Epithelial cell of esophagus (primary cell): ENCODE results near the gene ZBTB16.

ENCODE experiments used
- DNase-seq: peaks from one replicate; pipeline ENCODE4 v3.0.0; 2010; ENCODE audit warnings: low read depth
- H3K4me3 ChIP-seq: 2 replicates; pipeline ENCODE4 v1.5.1; 2011; ENCODE audit warnings: mild to moderate bottlenecking, low read length, control low read depth
- TF ChIP-seq, protein P1 (sequence below): IDR thresholded peaks from 2 replicates; pipeline ENCODE4 v1.5.1; 2011; ENCODE audit warnings: low read depth, mild to moderate bottlenecking, low read length, control low read depth, inconsistent platforms; ENCODE audit not compliant: insufficient read depth; ENCODE audit errors: missing control alignments

Gene ZBTB16

DNA sequence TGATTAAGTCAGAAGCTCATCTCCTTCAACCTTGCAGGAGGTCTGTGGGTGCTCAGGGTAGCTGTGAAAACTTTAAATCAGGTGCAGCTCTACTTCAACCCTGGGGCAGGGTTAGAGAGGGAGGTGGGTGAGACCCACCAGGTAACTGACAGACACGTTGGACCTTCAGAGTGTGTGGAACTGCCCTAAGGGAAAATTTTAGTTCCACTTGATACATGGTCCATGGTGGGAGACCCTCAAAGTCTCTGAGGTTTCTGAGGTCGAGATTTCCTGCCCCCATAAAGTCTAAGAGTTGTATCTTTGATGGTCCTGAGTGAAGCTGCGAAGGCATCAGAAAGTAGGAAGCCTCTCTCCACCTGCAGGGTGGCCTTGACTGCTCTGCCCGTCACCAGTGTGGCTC, 212.8 kb downstream of the ZBTB16 start:
- no peak overlapping the region for H3K4me3 ChIP-seq
- no peak for DNase-seq
- TF ChIP-seq, protein P1, sequence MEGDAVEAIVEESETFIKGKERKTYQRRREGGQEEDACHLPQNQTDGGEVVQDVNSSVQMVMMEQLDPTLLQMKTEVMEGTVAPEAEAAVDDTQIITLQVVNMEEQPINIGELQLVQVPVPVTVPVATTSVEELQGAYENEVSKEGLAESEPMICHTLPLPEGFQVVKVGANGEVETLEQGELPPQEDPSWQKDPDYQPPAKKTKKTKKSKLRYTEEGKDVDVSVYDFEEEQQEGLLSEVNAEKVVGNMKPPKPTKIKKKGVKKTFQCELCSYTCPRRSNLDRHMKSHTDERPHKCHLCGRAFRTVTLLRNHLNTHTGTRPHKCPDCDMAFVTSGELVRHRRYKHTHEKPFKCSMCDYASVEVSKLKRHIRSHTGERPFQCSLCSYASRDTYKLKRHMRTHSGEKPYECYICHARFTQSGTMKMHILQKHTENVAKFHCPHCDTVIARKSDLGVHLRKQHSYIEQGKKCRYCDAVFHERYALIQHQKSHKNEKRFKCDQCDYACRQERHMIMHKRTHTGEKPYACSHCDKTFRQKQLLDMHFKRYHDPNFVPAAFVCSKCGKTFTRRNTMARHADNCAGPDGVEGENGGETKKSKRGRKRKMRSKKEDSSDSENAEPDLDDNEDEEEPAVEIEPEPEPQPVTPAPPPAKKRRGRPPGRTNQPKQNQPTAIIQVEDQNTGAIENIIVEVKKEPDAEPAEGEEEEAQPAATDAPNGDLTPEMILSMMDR: no peak

DNA sequence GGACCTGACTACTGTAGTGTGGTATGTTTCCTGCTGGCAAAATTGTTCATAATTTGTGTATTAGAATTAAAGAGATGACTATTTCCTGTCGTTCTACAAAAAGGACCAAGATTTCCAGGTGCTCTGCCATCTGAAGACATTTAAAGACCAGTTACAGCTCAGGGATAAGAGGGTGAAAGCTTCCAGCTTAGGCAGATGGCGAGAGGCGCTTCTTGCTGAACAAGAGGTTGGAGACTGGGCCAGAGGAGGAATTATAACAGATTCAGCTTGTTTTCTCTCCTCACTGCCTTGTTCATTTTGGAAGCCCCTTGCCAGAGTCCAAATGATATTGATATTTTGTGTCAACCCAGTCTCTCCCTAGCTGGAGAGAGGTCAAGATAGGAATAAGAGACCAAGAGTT, 213.6 kb downstream of the ZBTB16 start:
- DNase-seq: no peak
- no peak overlapping the region for H3K4me3 ChIP-seq
- TF ChIP-seq, protein P1: no peak

DNA sequence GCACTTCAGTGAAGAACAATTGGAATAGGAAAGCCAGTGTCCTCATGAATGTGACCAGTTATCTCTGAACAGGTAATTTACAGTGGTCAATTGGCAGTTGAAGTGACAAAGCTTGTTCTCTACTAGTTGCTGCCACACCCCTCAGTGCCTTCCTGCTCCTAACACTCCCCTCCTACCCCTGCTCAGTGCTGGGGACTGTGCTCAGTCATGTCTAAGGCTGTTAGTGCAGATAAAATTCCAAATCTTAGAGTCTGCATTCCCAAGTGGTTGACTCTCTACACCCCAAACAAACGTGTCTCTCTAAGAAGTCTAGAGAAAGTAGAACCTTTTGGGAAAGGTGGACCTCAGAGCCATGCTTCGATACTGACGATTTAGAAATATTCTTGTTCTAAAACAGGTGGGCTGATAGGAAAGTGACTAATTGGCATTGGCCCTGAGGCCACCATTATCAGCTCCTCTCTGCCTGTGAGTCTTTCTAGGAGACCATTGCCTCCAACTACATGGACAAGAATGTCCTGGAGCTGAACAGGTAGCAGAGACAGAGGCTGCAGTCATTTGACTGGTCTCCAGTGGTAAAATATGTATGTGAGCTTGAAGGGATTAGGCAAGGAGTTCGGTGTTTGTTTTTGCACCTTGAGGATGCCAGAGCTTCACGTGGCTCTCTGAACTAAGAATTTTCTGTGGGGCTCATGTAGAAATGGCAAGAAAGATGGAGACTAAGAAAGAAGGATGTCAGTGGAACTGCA, 214.6 kb downstream of the ZBTB16 start:
- DNase-seq: no peak
- TF ChIP-seq, protein P1: no peak
- no peak overlapping the region for H3K4me3 ChIP-seq

DNA sequence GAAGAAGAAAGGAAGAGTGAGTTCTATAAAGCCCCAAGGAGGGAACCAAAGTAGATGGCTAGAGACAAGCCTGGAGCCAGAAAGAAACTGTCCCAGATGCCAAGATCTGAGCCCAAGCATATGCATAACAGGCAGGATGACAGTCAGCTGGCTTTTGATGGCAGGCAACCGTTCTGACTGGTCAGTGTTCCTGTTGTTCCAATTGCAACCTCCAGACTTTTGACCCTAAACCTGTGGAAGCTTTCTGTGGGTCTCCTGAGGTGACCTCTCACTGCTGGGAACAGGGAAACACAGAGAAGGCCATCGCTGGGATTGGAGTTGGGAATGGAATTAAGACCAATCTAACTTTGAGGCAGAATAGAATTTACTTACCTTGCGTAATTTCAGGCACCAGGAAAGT, 215.1 kb downstream of the ZBTB16 start:
- H3K4me3 ChIP-seq: no peak overlapping the region
- TF ChIP-seq, protein P1: no peak
- DNase-seq: no peak

DNA sequence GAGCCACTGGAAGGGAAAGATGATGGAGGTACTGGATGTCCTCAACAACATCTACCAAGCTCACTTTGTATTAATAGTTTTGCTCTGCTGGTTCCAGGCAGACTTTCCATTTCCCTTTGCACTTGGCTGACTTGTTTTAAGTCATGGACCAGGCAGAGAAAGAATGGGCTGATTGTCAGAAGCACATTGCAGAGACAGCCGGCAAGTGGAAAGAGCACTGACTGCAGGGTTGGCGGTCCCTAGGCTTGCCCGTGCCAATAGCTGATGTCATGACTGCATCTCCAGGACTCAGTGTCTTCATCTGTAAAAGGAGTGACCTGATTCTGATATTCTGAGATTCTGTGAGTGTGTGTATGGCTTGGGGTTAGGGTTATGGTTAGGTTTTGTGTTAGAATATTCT, 215.8 kb downstream of the ZBTB16 start:
- DNase-seq: no peak
- TF ChIP-seq, protein P1: no peak
- H3K4me3 ChIP-seq: no peak overlapping the region

DNA sequence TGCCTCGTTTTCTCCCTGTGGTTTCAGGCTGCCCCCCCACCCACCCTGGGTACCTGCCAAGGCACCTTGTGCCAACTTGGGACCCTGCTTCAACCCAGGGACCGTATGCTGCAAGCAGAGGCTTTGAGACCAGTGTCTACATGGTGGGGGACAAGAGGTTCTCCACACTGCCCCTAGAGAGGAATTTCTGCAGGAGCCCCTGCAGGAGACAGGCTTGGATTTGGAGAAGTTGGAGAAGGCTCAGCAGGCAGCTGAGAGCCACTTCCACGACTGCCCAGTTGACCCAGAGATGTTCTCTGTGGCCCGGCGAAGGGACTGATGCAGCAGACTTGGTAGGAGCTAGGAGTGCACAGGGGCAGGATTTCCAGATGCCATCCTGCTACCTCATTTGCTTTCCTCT, 216.6 kb downstream of the ZBTB16 start:
- DNase-seq: no peak
- TF ChIP-seq, protein P1: no peak

DNA sequence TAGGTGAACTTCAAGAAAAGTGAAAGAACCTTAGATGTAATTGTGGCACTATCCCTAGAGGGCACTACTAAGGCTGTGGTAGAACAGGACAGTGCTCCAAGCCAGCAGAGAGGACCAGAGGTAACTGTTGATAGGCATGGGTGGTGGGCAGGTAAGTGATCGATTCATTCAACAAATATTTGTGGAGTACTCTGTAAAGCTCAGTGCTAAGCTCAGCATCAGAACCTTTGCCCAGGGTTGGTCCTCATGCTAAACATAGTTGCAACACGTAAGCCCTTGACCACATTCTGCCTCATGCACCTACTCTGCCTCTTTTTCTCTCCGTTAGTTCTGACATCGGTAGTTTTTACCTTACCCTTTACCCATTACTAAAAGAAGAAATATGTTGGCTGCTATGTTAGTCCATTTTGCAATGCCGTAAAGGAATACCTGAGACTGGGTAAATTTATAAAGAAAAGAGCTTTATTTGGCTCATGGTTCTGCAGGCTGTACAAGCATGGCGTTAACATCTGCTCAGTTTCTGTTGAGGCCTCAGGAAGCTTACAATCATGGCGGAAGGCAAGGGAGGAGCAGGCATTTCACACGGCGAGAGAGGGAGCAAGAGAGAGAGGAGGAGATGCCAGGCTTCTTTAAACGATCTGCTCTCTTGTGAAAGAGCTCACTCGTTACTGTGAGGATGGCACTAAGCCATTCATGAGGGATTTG, 218.3 kb downstream of the ZBTB16 start:
- TF ChIP-seq, protein P1: no peak
- H3K4me3 ChIP-seq: no peak overlapping the region
- no peak for DNase-seq

More for the DNA sequence above, 216.6 kb downstream of the ZBTB16 start:
- H3K4me3 ChIP-seq: no peak overlapping the region
